Loucy (cell line): ENCODE results near the gene CAMK2A.

Experiments
- H2AFZ ChIP-seq: fragments of 200-600 bp; sonication (generic); 2 replicates; pipeline ENCODE4 v1.6.0; 2016; ENCODE audit warnings: antibody characterized with exemption, mild to moderate bottlenecking, low read length, moderate library complexity
- H3F3A ChIP-seq: fragments of 200-600 bp; 2 replicates; pipeline ENCODE4 v1.6.0; 2016; ENCODE audit warnings: antibody characterized with exemption, low read depth, mild to moderate bottlenecking
- H3K27me3 ChIP-seq: fragments of 200-600 bp; sonication (generic); 2 replicates; pipeline ENCODE4 v1.6.1; 2014; ENCODE audit warnings: low read length, mild to moderate bottlenecking; ENCODE audit not compliant: insufficient read depth, poor library complexity, severe bottlenecking
- H3K36me3 ChIP-seq: fragments of 200-600 bp; sonication (generic); 2 replicates; pipeline ENCODE4 v1.6.1; 2016; ENCODE audit warnings: low read length; ENCODE audit not compliant: insufficient read depth
- H3K4me1 ChIP-seq: fragments of 200-600 bp; sonication (generic); 2 replicates; pipeline ENCODE4 v1.5.1; 2014; ENCODE audit warnings: low read length, mild to moderate bottlenecking; ENCODE audit not compliant: insufficient read depth, poor library complexity, severe bottlenecking
- H3K4me2 ChIP-seq: fragments of 200-600 bp; sonication (generic); 2 replicates; pipeline ENCODE4 v1.6.0; 2014; ENCODE audit warnings: antibody characterized with exemption, low read length, low read depth, mild to moderate bottlenecking; ENCODE audit not compliant: poor library complexity, severe bottlenecking
- H3K4me3 ChIP-seq: fragments of 200-600 bp; sonication (generic); 2 replicates; pipeline ENCODE4 v1.5.1; 2014; ENCODE audit warnings: low read length, mild to moderate bottlenecking, mixed read lengths; ENCODE audit not compliant: poor library complexity, severe bottlenecking
- H3K79me2 ChIP-seq: fragments of 200-600 bp; sonication (generic); 2 replicates; pipeline ENCODE4 v1.6.1; 2014; ENCODE audit warnings: low read length; ENCODE audit not compliant: insufficient read depth
- H3K9ac ChIP-seq: fragments of 200-600 bp; sonication (generic); 2 replicates; pipeline ENCODE4 v1.6.0; 2014; ENCODE audit warnings: mild to moderate bottlenecking, low read depth, low read length, moderate library complexity; ENCODE audit not compliant: poor library complexity, severe bottlenecking
- H3K9me2 ChIP-seq: fragments of 200-600 bp; sonication (generic); replicated peaks from 2 replicates; pipeline ENCODE4 v1.6.1; 2016; ENCODE audit warnings: low read depth, low read length, mixed read lengths
- H3K9me3 ChIP-seq: fragments of 200-600 bp; sonication (generic); 2 replicates; pipeline ENCODE4 v1.6.1; 2014; ENCODE audit warnings: mild to moderate bottlenecking, antibody characterized with exemption, low read length, low read depth; ENCODE audit not compliant: insufficient read depth
- H4K20me1 ChIP-seq: fragments of 200-600 bp; sonication (generic); 2 replicates; pipeline ENCODE4 v1.6.0; 2014; ENCODE audit warnings: antibody characterized with exemption, low read length, mild to moderate bottlenecking; ENCODE audit not compliant: insufficient read depth, poor library complexity, severe bottlenecking
- CTCF ChIP-seq: fragments of 200-600 bp; sonication (generic); conservative IDR thresholded peaks from 2 replicates; pipeline ENCODE4 v1.5.1; 2014; ENCODE audit warnings: mild to moderate bottlenecking, antibody characterized with exemption, low read length
- EZH2phosphoT487 ChIP-seq: fragments of 200-600 bp; IDR thresholded peaks from 2 replicates; pipeline ENCODE4 v1.6.1; 2018; ENCODE audit warnings: antibody characterized with exemption, mild to moderate bottlenecking, moderate library complexity, borderline replicate concordance

Gene CAMK2A

GRCh38 chr5:150239099-150239793, 50.3 kb downstream of the CAMK2A start:
- Histone ChIP-seq H3K9me2 (no peaks in the 10 kb centered on the region), H3K4me1 (no peaks in the 10 kb centered on the region), H3F3A (no peaks in the 10 kb centered on the region), H2AFZ (no peak overlapping the region), H3K9me3 (no peaks in the 10 kb centered on the region), H3K79me2 (no peaks in the 10 kb centered on the region), H3K4me2 (no peak overlapping the region), H3K27me3 (no peaks in the 10 kb centered on the region), H4K20me1 (no peaks in the 10 kb centered on the region), H3K9ac (no peak overlapping the region), H3K4me3 (no peak overlapping the region), H3K36me3 (no peaks in the 10 kb centered on the region)
- no peak for TF ChIP-seq CTCF
- no peak for TF ChIP-seq EZH2phosphoT487

GRCh38 chr5:150238646-150239045, 50.9 kb downstream of the CAMK2A start:
- Histone ChIP-seq H3K4me1 (no peaks in the 10 kb centered on the region), H3K9me3 (no peaks in the 10 kb centered on the region), H3K79me2 (no peaks in the 10 kb centered on the region), H3K4me3 (no peak overlapping the region), H2AFZ (no peak overlapping the region), H3K4me2 (no peak overlapping the region), H3K36me3 (no peaks in the 10 kb centered on the region), H4K20me1 (no peaks in the 10 kb centered on the region), H3F3A (no peaks in the 10 kb centered on the region), H3K27me3 (no peaks in the 10 kb centered on the region), H3K9ac (no peak overlapping the region), H3K9me2 (no peaks in the 10 kb centered on the region)
- no peak for TF ChIP-seq CTCF
- no peak for TF ChIP-seq EZH2phosphoT487

- Histone ChIP-seq H3K4me1 (no peaks in the 10 kb centered on the region), H3K9ac (no peak overlapping the region), H3K9me3 (no peaks in the 10 kb centered on the region), H3K4me3 (no peak overlapping the region), H3K9me2 (no peaks in the 10 kb centered on the region), H3K79me2 (no peaks in the 10 kb centered on the region), H3K36me3 (no peaks in the 10 kb centered on the region), H2AFZ (no peak overlapping the region; the same call in 1 of the 2 replicates), H3K4me2 (no peak overlapping the region), H3K27me3 (no peaks in the 10 kb centered on the region), H4K20me1 (no peaks in the 10 kb centered on the region), H3F3A (no peaks in the 10 kb centered on the region)
- no peak for TF ChIP-seq EZH2phosphoT487
- no peak for TF ChIP-seq CTCF
These were observed 52.4 kb downstream of the CAMK2A start for GRCh38 chr5:150236981-150237754.
